Erythroblast (primary cell): ENCODE measurements around the gene PCDH15.

Experiments
- GATA1 ChIP-seq: IDR thresholded peaks from 2 replicates; pipeline ENCODE4 v1.6.1; 2011; ENCODE audit warnings: low read depth, mild to moderate bottlenecking, control low read depth, low read length, moderate library complexity
- POLR2A ChIP-seq: IDR thresholded peaks from 2 replicates; pipeline ENCODE4 v1.6.1; 2011; ENCODE audit warnings: mild to moderate bottlenecking, low read length

DNA sequence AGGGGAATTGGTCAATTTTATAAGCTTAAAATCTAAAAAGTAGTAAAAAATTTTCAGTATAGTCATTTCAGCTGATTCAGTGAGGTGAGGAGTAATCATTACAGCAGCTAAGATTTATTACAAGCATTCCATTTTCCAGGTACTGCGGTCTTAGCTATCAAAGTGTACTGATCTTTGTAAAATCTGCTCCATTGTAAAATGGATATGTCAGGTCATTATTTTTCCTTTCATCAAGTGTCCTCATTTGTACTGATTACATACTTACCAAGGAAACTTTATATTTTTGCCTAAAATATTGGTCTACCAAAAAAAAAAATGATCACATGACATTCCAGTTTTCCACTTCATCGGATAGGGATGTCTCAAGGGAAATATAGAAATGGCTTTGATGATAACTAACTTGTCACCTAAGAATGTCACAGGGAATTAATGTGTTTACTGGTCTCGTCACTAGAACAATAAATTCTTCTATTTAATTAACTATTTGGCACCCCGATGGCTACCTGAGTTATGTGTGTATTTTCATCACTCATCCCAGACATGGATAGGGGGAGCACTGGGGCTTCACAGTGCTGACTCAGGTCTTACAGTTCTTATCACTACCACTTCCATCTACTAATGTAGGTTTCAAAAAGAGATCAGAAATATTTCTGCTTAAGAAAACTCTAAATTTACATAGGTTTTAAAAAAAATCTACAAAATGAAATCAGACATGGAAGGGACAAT lies 948.4 kb downstream of the PCDH15 start:
- no peak for TF ChIP-seq POLR2A
- TF ChIP-seq GATA1 = no peak
